Measurements from ENCODE around the gene CKMT1A.
"Not testable (repeated sequence)": the region's sequence is repeated elsewhere in the genome, so short reads cannot be mapped to it uniquely, and the experiment has no call there.

Gene CKMT1A

GRCh38 chr15:43693148-43694022 is at the start of gene CKMT1A:
Gene CKMT1A, plus strand, starts transcription at chr15:43693859. Its CDS starts 192 bp downstream, at chr15:43694051.
- DNase-seq = not testable (repeated sequence)

DNA sequence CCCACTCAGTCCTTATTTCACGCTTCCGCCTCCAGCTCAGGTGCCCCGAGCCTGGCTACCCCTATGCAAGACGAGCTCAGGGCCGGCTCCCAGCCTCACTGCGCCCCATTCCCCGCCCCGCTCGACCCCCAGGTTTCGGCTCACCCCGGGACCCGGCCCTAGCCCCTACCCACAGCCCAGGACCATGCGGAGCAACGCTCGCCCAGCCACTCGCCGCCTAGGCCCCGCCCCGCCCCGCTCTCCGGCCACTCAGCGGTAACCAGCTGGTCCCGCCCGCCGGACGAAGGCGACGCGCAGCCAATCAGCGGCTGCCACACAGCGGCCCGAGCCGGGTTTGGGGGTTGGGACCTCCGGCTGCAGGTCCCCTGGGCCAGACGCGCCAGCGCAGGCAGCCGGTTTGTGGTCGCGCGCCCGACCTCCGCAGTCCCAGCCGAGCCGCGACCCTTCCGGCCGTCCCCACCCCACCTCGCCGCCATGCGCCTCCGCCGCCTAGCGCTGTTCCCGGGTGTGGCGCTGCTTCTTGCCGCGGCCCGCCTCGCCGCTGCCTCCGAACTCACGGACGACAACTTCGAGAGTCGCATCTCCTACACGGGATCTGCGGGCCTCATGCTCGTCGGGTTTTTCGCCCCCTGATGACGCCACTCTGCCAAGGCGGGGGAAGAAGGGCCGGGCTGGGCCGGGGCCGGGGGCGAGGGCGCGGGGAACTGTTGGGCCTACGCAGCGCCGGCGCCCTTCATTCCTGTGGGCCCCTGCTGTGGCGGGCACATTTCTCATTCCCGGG is 44.8 kb upstream of the CKMT1A start, which contains the start of gene CATSPER2:
CATSPER2 (minus strand) TSS at position 196 of the 781 bp plus-strand sequence. CDS start 783 bp downstream, outside the sequence.
- DNase-seq = no peak

DNA sequence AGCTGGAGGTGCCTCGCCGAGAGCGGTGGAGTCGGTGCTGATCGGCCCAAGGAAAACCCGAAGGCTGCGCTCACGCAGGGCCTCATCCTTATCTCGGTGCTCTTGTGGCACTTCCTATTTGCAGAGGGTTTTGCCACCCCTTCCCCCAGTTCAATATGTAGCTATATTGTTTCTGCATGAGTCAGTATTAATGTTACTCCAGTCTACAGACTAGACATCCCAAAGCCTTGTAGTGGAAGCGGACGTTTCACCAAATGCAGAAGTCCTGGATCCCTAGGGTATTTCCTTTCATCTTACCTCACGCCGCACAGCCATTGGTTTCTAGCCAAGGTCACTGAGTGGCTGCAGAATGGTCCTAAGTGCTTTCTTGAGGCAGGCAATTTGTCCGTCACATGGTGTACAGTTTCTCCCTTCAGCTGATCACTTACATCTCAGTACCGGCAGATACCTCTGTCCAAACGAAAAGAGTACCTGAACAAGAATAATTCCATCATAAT is 44.2 kb upstream of the CKMT1A start:
- DNase-seq = not testable (repeated sequence)

DNA sequence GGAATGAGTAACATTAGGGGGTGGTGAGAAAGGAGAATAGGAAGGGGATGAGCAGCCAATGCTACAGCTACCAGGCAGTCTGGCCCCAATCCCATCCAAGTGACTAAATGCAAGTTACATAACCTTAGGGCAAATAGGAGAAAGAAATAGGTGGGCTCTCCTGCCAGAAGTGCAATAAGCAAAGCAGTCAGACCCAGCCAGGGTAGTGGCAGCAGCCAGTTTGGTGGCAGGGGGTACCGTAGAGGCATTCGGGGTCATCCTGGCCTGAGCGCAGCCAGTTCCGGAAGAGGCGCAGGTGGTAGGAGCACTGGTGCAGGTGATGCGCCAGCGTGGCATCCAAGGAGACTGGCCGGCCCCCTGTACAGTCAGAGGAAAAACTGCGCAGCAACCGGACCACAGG is 33.9 kb upstream of the CKMT1A start:
- not testable (repeated sequence) for DNase-seq

- DNase-seq = not testable (repeated sequence)
Measured at GRCh38 chr15:43662293-43662692, 31.4 kb upstream of the CKMT1A start.

GRCh38 chr15:43663333-43663732 is 30.3 kb upstream of the CKMT1A start:
- DNase-seq = not testable (repeated sequence)

DNA sequence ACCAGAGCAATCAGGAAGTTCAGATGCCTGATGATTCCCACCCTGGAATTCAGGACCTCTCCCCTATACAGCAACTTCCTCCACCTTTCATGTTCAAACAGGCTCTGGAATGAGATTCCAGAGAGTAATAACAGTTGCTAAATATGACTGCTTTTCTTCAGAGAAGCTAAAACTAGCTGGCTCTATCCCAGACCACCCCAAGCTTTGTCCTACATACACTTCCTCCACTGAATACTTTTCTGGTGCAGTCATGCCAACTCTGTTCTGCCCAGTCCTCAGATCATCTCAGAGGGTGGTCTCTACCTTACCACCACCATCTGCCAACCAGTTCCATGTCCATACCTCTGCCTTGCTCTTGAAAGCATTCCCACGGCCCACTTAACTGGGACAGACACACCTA is 27.5 kb upstream of the CKMT1A start:
- not testable (repeated sequence) for DNase-seq

- DNase-seq = not testable (repeated sequence)
Measured at GRCh38 chr15:43674175-43674574, 19.5 kb upstream of the CKMT1A start.

DNA sequence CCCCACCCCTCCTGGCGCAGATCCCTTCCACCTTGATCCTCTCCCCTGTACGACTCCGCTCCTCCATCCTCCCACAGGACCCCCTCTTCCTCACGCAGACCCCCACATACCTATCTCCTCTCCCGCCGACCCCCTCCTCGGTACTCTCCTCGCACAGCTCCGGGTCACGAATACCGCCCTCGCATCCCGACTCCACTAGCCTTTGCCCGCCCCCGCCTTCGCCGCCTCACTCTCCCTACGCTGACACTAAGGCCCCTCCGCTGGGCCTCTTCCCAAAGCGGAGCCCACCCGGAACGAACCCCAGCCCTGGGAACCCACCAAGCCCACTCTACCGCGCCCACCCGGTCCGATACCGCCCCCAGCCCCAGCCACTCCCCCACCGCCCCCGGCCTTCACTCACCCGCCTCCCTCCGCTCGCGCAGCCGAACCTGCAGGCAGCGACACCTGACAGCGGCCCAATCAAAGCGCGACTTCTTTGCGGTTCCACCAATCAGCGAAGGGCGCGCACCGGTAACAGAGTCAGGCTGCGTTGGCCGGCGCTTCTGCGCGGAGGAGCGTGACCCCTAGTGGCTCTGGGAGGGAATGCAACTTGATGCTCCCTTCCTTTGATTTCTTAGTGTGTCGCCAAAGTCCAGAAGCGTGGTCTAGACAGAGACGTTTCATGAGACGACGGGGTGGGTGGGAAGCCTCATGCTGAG is 3.9 kb upstream of the CKMT1A start:
- not testable (repeated sequence) for DNase-seq

DNA sequence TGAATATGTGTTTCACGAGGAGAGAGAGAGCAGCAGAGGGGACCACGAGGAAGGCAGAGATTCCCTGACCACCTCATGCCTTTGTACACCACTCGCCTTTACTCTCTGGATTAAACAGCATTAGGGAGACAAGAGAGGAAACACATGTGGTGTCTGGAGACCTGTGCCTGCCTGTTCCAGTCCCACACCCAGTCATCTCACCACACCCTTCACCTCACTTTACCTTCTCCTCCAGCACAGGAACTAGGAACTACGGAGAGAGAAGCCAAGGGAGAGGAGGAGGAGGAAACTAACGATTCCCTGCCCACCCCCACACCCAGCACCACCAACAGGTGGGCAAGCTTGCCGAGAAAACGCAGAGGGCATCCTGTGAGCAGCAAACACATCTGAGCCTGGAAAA is 980 bp upstream of the CKMT1A start:
- not testable (repeated sequence) for DNase-seq

GRCh38 chr15:43702174-43702573 is 8.5 kb downstream of the CKMT1A start:
- DNase-seq = no peak

GRCh38 chr15:43702701-43703424 is 9.2 kb downstream of the CKMT1A start:
- DNase-seq = no peak

GRCh38 chr15:43710431-43711131 is 16.9 kb downstream of the CKMT1A start:
- DNase-seq = not testable (repeated sequence)

- no peak for DNase-seq
Measured at GRCh38 chr15:43723151-43723550, 29.5 kb downstream of the CKMT1A start.

DNA sequence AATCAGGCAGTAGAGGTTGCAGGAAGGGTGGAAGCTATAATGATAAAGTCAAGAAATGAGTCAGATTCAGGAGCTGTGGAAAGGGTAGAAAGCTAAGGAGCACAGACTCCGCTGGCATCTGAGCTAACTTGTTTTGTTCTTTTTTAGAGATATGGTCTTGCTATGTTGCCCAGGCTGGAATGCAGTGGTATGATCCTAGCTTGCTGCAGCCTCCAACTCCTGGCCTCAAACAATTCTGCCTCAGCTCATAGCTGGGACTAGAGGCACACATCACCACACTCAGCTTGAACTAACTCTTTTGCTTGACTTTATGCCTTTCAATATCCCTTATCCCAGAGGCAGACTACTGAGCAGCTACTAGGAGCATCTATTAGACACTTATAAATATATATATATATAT is 32.6 kb downstream of the CKMT1A start:
- not testable (repeated sequence) for DNase-seq

DNA sequence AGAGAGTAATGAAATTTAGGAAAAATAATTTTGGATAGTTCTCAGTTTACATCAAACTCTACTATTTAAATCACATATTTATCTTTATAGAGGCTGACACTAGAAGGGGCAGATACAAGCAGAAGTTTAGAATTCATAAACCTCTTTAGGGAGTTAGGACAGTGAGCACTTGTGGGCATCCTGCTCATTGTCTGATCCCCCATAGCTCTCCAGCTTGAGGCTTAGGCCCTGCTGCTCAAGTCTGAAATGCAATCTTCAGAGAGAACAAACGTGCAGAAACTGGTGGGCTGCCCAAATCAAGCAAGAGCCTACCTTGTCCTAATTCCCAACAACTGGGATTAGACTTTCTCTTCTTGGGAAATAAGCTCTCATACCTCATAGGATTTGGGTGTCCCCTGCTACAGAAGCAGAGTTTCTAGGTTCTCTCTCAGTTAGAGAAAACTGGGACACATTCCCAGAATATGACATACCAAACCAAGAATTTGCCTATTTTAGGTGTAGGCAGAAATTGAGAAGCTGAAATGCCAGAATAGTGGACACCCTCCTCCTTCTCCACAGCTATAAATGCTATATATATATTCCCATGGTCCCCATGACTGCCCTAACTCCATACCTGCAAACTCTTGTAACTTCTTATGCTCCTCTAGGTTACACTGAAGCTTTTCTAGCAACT is 34.5 kb downstream of the CKMT1A start:
- DNase-seq = not testable (repeated sequence)

DNA sequence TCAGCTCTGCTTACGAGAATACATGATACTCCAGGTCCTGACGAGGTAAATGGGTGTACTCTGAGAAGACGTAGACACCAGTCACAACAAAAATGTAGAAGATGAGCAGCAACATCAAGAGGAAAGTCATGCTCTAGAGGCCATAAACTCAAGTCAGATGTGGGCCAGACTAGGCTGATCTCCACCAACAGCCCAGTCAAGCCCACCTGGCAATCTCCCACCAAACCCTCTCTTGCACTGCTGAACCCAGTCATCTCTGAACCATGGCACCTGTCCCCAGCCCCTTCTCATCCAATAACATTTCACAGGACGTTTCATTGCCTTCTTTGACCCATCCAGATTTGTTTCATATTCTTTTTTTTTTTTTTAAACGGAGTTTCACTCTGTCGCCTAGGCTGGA is 41.8 kb downstream of the CKMT1A start:
- DNase-seq = no peak

DNA sequence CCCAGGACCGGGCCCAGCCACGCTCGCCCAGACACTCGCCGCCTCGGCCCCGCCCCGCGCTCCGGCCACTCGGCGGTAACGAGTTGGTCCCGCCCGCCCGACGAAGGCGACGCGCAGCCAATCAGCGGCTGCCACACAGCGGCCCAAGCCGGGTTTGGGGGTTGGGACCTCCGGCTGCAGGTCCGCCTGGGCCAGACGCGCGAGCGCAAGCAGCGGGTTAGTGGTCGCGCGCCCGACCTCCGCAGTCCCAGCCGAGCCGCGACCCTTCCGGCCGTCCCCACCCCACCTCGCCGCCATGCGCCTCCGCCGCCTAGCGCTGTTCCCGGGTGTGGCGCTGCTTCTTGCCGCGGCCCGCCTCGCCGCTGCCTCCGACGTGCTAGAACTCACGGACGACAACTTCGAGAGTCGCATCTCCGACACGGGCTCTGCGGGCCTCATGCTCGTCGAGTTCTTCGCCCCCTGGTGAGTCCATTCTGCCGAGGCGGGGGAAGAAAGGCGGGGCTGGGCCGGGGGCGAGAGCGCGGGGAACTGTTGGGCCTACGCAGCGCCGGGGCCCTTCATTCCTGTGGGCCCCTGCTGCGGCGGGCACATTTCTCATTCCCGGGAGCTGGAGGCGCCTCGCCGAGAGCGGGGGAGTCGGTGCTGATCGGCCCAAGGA is 52.7 kb downstream of the CKMT1A start, which contains the start of gene PDIA3:
PDIA3 (plus strand) TSS at position 194 of the 658 bp plus-strand sequence; CDS start at position 296, 102 bp downstream.
- DNase-seq = peak; percentile 72

- not testable (repeated sequence) for DNase-seq
Measured at GRCh38 chr15:43746903-43747309, 53.2 kb downstream of the CKMT1A start.

- no peak for DNase-seq
Measured at GRCh38 chr15:43748376-43748775, 54.7 kb downstream of the CKMT1A start.
